Measurements from ENCODE around the gene SMARCA5.

Gene SMARCA5

GRCh38 chr4:143581331-143581946 is 67.9 kb downstream of the SMARCA5 start:
- no peak for DNase-seq (ENCODE audit: low read depth)
- no peak for TF ChIP-seq CTCF (IDR thresholded peaks at IDR 0.05; ENCODE audit: control insufficient read depth, insufficient read depth, low read depth, low read length, missing control alignments)
- no peak overlapping the region for H3K4me3 ChIP-seq (ENCODE audit: control insufficient read depth, low read depth, low read length)

DNA sequence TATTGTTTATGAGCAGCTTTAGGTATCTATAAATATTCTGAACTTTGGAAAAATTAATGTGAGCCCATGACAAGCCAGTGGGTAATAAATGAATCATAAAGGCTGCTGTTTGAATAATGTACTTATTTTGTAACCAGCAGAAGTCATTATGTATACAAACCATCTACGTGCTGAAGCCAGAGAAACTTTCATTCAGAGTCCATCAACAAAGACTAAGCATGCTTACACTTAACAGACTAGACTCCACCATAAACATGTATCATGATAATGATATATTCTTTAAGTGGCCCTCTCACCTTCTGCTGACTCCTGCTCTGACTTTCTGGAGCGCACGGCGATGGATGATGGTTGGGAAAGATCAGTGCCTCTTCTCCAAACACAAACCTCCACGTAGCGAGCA is 72.0 kb downstream of the SMARCA5 start:
- TF ChIP-seq CTCF (IDR thresholded peaks at IDR 0.05; ENCODE audit: control insufficient read depth, insufficient read depth, low read depth, low read length, missing control alignments): no peak
- no peak for DNase-seq (ENCODE audit: low read depth)
- no peak overlapping the region for H3K4me3 ChIP-seq (ENCODE audit: control insufficient read depth, low read depth, low read length)

DNA sequence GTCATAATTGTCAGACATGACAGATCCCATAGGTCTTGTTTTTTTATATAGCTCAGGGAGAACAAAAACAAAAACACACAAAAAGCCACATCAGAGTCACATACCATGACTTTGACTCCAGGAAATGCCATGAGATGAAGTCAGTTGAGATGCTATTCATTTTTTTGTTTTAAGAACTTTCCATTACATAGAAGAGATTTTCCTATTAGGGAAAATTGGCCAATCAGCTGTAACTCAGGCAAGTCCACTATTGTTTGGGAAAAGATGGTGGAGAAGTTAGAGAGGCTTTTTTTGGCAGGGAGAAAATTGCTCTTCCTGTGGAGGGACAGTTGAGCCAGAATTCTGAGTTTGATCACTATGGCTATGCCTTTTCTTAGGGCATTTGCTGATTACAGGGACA is 72.6 kb downstream of the SMARCA5 start:
- TF ChIP-seq CTCF (IDR thresholded peaks at IDR 0.05; ENCODE audit: control insufficient read depth, insufficient read depth, low read depth, low read length, missing control alignments): no peak
- H3K4me3 ChIP-seq (ENCODE audit: control insufficient read depth, low read depth, low read length): no peak overlapping the region
- no peak for DNase-seq (ENCODE audit: low read depth)

DNA sequence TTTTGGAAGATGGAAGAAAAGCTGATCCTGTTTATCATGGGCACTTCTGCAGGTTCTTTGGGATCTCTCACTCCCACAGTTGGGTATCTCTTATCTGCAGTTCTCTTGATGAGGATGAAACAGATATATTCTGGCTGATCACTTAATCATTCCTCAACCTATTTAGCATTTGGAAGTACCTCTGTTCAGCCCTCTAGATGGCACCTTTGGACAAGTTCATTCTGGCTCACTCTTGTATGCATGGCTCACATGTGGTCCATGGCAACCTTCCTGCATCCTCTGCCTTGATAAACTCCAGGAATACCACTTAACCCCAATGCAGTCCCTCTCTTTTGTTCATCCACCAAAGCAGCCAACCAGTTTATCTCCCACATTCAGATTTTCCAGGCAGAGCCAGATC is 74.2 kb downstream of the SMARCA5 start:
- no peak overlapping the region for H3K4me3 ChIP-seq (ENCODE audit: control insufficient read depth, low read depth, low read length)
- no peak for DNase-seq (ENCODE audit: low read depth)
- no peak for TF ChIP-seq CTCF (IDR thresholded peaks at IDR 0.05; ENCODE audit: control insufficient read depth, insufficient read depth, low read depth, low read length, missing control alignments)

GRCh38 chr4:143597276-143597675 is 83.8 kb downstream of the SMARCA5 start:
- DNase-seq (ENCODE audit: low read depth): no peak
- no peak overlapping the region for H3K4me3 ChIP-seq (ENCODE audit: control insufficient read depth, low read depth, low read length)
- no peak for TF ChIP-seq CTCF (IDR thresholded peaks at IDR 0.05; ENCODE audit: control insufficient read depth, insufficient read depth, low read depth, low read length, missing control alignments)

- DNase-seq (ENCODE audit: low read depth): no peak
- no peak for TF ChIP-seq CTCF (IDR thresholded peaks at IDR 0.05; ENCODE audit: control insufficient read depth, insufficient read depth, low read depth, low read length, missing control alignments)
Measured at GRCh38 chr4:143598816-143599215, 85.3 kb downstream of the SMARCA5 start.

GRCh38 chr4:143599827-143600226 is 86.3 kb downstream of the SMARCA5 start:
- H3K4me3 ChIP-seq (ENCODE audit: control insufficient read depth, low read depth, low read length): no peak overlapping the region
- DNase-seq (ENCODE audit: low read depth): no peak
- no peak for TF ChIP-seq CTCF (IDR thresholded peaks at IDR 0.05; ENCODE audit: control insufficient read depth, insufficient read depth, low read depth, low read length, missing control alignments)

More at GRCh38 chr4:143598816-143599215, 85.3 kb downstream of the SMARCA5 start:
- no peak overlapping the region for H3K4me3 ChIP-seq (ENCODE audit: control insufficient read depth, low read depth, low read length)

Data from AG09309 (cell line).